Ascending aorta (tissue), 2 donors: Measurements from ENCODE around the gene MCF2L. TPM values are rescaled to one million over a fixed set of nuclear protein-coding genes. Genes with fewer than 3 reads are reported as not detected.

Experiments used
- DNase-seq, 2 donors: peaks; one replicate each; pipeline ENCODE4 v3.0.0-alpha.2; 2019; ENCODE audit warnings: low spot score in 2 of 2
- H3K27ac ChIP-seq, 2 donors: fragments of 200-600 bp; sonication (generic); one replicate each; pipeline ENCODE4 v1.5.1; 2016 to 2017; ENCODE audit warnings: mild to moderate bottlenecking in 1 of 2
- H3K27me3 ChIP-seq: fragments of 200-600 bp; sonication (generic); one replicate; pipeline ENCODE4 v1.5.1; 2017
- H3K36me3 ChIP-seq, 2 donors: fragments of 200-600 bp; sonication (generic); one replicate each; pipeline ENCODE4 v1.5.1; 2016
- H3K4me1 ChIP-seq, 2 donors: fragments of 200-600 bp; sonication (generic); one replicate each; pipeline ENCODE4 v1.5.1; 2016 to 2017; ENCODE audit warnings: mild to moderate bottlenecking in 1 of 2
- H3K4me3 ChIP-seq, 2 donors: fragments of 200-600 bp; sonication (generic); one replicate each; pipeline ENCODE4 v1.5.1; 2016 to 2017; ENCODE audit warnings: mild to moderate bottlenecking in 1 of 2
- H3K9me3 ChIP-seq, 2 donors: fragments of 200-600 bp; sonication (generic); one replicate each; pipeline ENCODE4 v1.5.1; 2016
- CTCF ChIP-seq, 3 experiments: fragments of 200-600 bp in 2 of 3; fragments of 450-650 bp in 1 of 3; sonication (generic) in 2 of 3; IDR thresholded peaks; one replicate each; pipeline ENCODE4 v1.5.1; 2016 to 2019; ENCODE audit warnings: antibody characterized with exemption in 3 of 3, mild to moderate bottlenecking in 1 of 3, moderate library complexity in 1 of 3
- intact Hi-C: fragments of 100-400 bp; cut with DNase I; formaldehyde crosslinking; loops from one replicate; pipeline ENCODE4 v1.15.1; 2023
- total RNA-seq: library from RNA; depleted of rRNA; stranded (reverse); fragments of >200 nt; gene quantifications from one replicate; pipeline ENCODE4 v1.1.0, GENCODE V29; 2016

The MCF2L gene
- total RNA-seq, 1 donor from 2014 or later = 112 TPM

- Histone ChIP-seq H3K27ac (no peak overlapping the region), H3K36me3 (no peaks in the 10 kb centered on the region), H3K9me3 (no peaks in the 10 kb centered on the region), H3K27me3 (no peaks in the 10 kb centered on the region), H3K4me3 (no peak overlapping the region), H3K4me1 (no peaks in the 10 kb centered on the region)
- intact Hi-C loops = no loop called here
- DNase-seq = no peak
- no peak for TF ChIP-seq CTCF (IDR thresholded peaks at IDR 0.05)
These were observed 175.2 kb downstream of the MCF2L start for GRCh38 chr13:113144255-113144629.

- Histone ChIP-seq H3K9me3 (no peaks in the 10 kb centered on the region), H3K4me3 (no peak overlapping the region), H3K27ac (no peak overlapping the region), H3K27me3 (no peaks in the 10 kb centered on the region), H3K4me1 (no peaks in the 10 kb centered on the region), H3K36me3 (no peaks in the 10 kb centered on the region)
- no peak for TF ChIP-seq CTCF (IDR thresholded peaks at IDR 0.05)
- DNase-seq = no peak
- intact Hi-C loops = no loop called here
These were observed 176.5 kb downstream of the MCF2L start for GRCh38 chr13:113145496-113145895.

GRCh38 chr13:113145911-113146598, 177.0 kb downstream of the MCF2L start:
- no peaks in the 10 kb centered on the region for H3K9me3 ChIP-seq
- H3K27me3 ChIP-seq = no peaks in the 10 kb centered on the region
- no peaks in the 10 kb centered on the region for H3K36me3 ChIP-seq
- no peak for TF ChIP-seq CTCF (IDR thresholded peaks at IDR 0.05)
- no peak overlapping the region for H3K27ac ChIP-seq
- DNase-seq = peak in 1 of 2 donors; percentile 56
- intact Hi-C loops = no loop called here
- H3K4me1 ChIP-seq = no peaks in the 10 kb centered on the region
- no peak overlapping the region for H3K4me3 ChIP-seq

- no peaks in the 10 kb centered on the region for H3K4me1 ChIP-seq
- TF ChIP-seq CTCF (IDR thresholded peaks at IDR 0.05) = no peak
- H3K36me3 ChIP-seq = no peaks in the 10 kb centered on the region
- no peak overlapping the region for H3K27ac ChIP-seq
- intact Hi-C loops = no loop called here
- H3K27me3 ChIP-seq = no peaks in the 10 kb centered on the region
- no peaks in the 10 kb centered on the region for H3K9me3 ChIP-seq
- DNase-seq = peak in 1 of 2 donors; percentile 33
- H3K4me3 ChIP-seq = no peak overlapping the region
These were observed 177.7 kb downstream of the MCF2L start for GRCh38 chr13:113146750-113147149.

GRCh38 chr13:113147206-113147605, 178.2 kb downstream of the MCF2L start:
- TF ChIP-seq CTCF (IDR thresholded peaks at IDR 0.05) = no peak

More at GRCh38 chr13:113147206-113147605, 178.2 kb downstream of the MCF2L start:
- peak in 1 of 2 donors; percentile 56 for DNase-seq
- H3K27ac ChIP-seq = no peak overlapping the region
- no peak overlapping the region for H3K4me3 ChIP-seq
- intact Hi-C loops = no loop called here
- H3K27me3 ChIP-seq = no peaks in the 10 kb centered on the region
- H3K4me1 ChIP-seq = no peaks in the 10 kb centered on the region
- H3K36me3 ChIP-seq = no peaks in the 10 kb centered on the region
- H3K9me3 ChIP-seq = no peaks in the 10 kb centered on the region
